ENCODE results near the gene FREY1. TPM values are rescaled to one million over a fixed set of nuclear protein-coding genes. Genes with fewer than 3 reads are reported as not detected.

Gene FREY1
- total and polyA plus RNA-seq, 8 donors = 0.33 to 9.9 (median 3.6) TPM; not detected in 4

DNA sequence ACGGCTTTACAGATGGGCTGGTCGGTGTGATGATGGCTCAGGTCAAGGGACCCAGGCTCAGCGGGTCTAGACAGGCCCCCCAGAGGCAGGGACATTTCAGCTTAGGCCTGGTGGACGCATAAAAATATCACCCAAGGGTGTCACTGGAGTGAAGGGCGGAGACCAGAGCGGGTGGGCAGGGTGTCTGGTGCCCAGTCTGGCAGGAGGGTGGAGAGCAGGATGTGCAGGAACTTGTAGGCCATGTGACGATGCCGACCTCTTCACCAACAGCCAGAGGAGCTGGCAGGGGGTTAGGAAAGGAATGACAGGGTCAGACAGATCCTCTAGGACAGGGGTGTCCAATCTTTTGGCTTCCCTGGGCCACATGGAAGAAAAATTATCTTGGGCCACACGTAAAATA, 17.1 kb downstream of the FREY1 start:
- TF ChIP-seq EP300 (IDR thresholded peaks at IDR 0.05) = no peak
- TF ChIP-seq POLR2A (IDR thresholded peaks at IDR 0.05) = no peak
- no peak for TF ChIP-seq POLR2AphosphoS5 (IDR thresholded peaks at IDR 0.05)
- TF ChIP-seq CTCF (IDR thresholded peaks at IDR 0.05) = no peak
- H3K4me1 ChIP-seq = peaks cover 4 to 12% (median 11%) of the 10 kb centered on the region in 4 donors
- no peaks in the 10 kb centered on the region for H3K9me3 ChIP-seq
- intact Hi-C loops (cut with DNase I; ENCODE audit: low total_unique reads) = no loop called here
- peaks cover 0 to 28% (median 0%) of the 10 kb centered on the region in 3 donors for H3K27me3 ChIP-seq
- no peak overlapping the region for H3K27ac ChIP-seq
- DNase-seq = no peak
- no peaks in the 10 kb centered on the region for H3K36me3 ChIP-seq
- H3K4me3 ChIP-seq = no peak overlapping the region
- 85 to 94% (median 92%) methylated on average over 9 of the region's 9 CpGs for WGBS, 5 donors

GRCh38 chr11:45889555-45889954, 17.5 kb downstream of the FREY1 start:
- no peak for TF ChIP-seq POLR2A (IDR thresholded peaks at IDR 0.05)
- TF ChIP-seq EP300 (IDR thresholded peaks at IDR 0.05) = no peak
- TF ChIP-seq CTCF (IDR thresholded peaks at IDR 0.05) = no peak
- TF ChIP-seq POLR2AphosphoS5 (IDR thresholded peaks at IDR 0.05) = no peak
- peaks cover 4 to 13% (median 12%) of the 10 kb centered on the region in 4 donors for H3K4me1 ChIP-seq
- no peak overlapping the region for H3K27ac ChIP-seq
- no peaks in the 10 kb centered on the region for H3K36me3 ChIP-seq
- peaks cover 0 to 24% (median 0%) of the 10 kb centered on the region in 3 donors for H3K27me3 ChIP-seq
- 79 to 89% (median 87%) methylated on average over 8 of the region's 8 CpGs for WGBS, 5 donors
- H3K4me3 ChIP-seq = no peak overlapping the region
- DNase-seq = no peak
- H3K9me3 ChIP-seq = no peaks in the 10 kb centered on the region
- intact Hi-C loops (cut with DNase I; ENCODE audit: low total_unique reads) = no loop called here

- DNase-seq = no peak
- TF ChIP-seq CTCF (IDR thresholded peaks at IDR 0.05) (no peak), POLR2A (IDR thresholded peaks at IDR 0.05) (no peak), EP300 (IDR thresholded peaks at IDR 0.05) (no peak), POLR2AphosphoS5 (IDR thresholded peaks at IDR 0.05) (no peak)
- intact Hi-C loops (cut with DNase I; ENCODE audit: low total_unique reads) = no loop called here
- H3K9me3 ChIP-seq = no peaks in the 10 kb centered on the region
- H3K27me3 ChIP-seq = peaks cover 0 to 10% (median 0%) of the 10 kb centered on the region in 3 donors
- H3K4me3 ChIP-seq = no peak overlapping the region
- peaks cover 0 to 11% (median 4%) of the 10 kb centered on the region in 4 donors for H3K36me3 ChIP-seq
- WGBS, 5 donors = 92 to 94% (median 94%) methylated on average over 3 to 10 of the region's 10 CpGs
- no peak overlapping the region for H3K27ac ChIP-seq
- peaks cover 4 to 14% (median 12%) of the 10 kb centered on the region in 4 donors for H3K4me1 ChIP-seq
Measured at GRCh38 chr11:45887587-45887986, 19.5 kb downstream of the FREY1 start.

GRCh38 chr11:45886816-45887520, 20.1 kb downstream of the FREY1 start:
- Histone ChIP-seq H3K27me3 (peaks cover 0 to 10% (median 0%) of the 10 kb centered on the region in 3 donors), H3K4me1 (peaks cover 5 to 21% (median 12%) of the 10 kb centered on the region in 4 donors), H3K27ac (no peak overlapping the region), H3K36me3 (peaks cover 6 to 17% (median 10%) of the 10 kb centered on the region in 4 donors), H3K4me3 (no peak overlapping the region), H3K9me3 (no peaks in the 10 kb centered on the region)
- TF ChIP-seq POLR2A (IDR thresholded peaks at IDR 0.05) = no peak
- TF ChIP-seq CTCF (IDR thresholded peaks at IDR 0.05) = no peak
- TF ChIP-seq POLR2AphosphoS5 (IDR thresholded peaks at IDR 0.05) = no peak
- TF ChIP-seq EP300 (IDR thresholded peaks at IDR 0.05) = no peak
- DNase-seq = no peak
- intact Hi-C loops (cut with DNase I; ENCODE audit: low total_unique reads) = no loop called here
- WGBS, 5 donors = 85 to 95% (median 89%) methylated on average over 4 of the region's 4 CpGs

Data from stomach (tissue), 9 donors.